Posterior vena cava (tissue), 2 donors: ENCODE data around the gene VSIG8. TPM values are rescaled to one million over a fixed set of nuclear protein-coding genes. Genes with fewer than 3 reads are reported as not detected.

Experiments
- DNase-seq: peaks from one replicate; pipeline ENCODE4 v3.0.0-alpha.2; 2020; ENCODE audit warnings: low spot score
- intact Hi-C, 2 donors: fragments of 100-400 bp; cut with DNase I; formaldehyde crosslinking; loops; one replicate each; pipeline versions ENCODE4 v1.14.1 to v1.14.2; 2022 to 2023
- total RNA-seq, 2 donors: library from RNA; stranded (reverse); fragmentation: NEBNext Ultra II Directional; extraction: Animal tissue kit (Norgen Biotek cat#: 25700); gene quantifications; one replicate each; pipeline ENCODE4 v1.2.1, GENCODE V29; 2021
- donor health status: DM: yes; HTN: yes; CAD: no.
- donor health status: DM: yes; HTN: yes; CAD: no.

The VSIG8 gene
- total RNA-seq, 2 donors from 2014 or later: 0.19 TPM; not detected in 1

- DNase-seq: no peak
- intact Hi-C loops: no loop called here
Observed at GRCh38 chr1:159864262-159864661, 1.8 kb upstream of the VSIG8 start.

GRCh38 chr1:159862031-159862430 lies 426 bp downstream of the VSIG8 start:
- no peak for DNase-seq
- intact Hi-C loops: no loop called here

- intact Hi-C loops: no loop called here
- no peak for DNase-seq
Observed at GRCh38 chr1:159861218-159861617, 1.2 kb downstream of the VSIG8 start.

GRCh38 chr1:159860456-159860855 lies 2.0 kb downstream of the VSIG8 start:
- peak; percentile 28 for DNase-seq
- intact Hi-C loops: no loop called here

GRCh38 chr1:159859767-159860322 lies 2.6 kb downstream of the VSIG8 start:
- intact Hi-C loops: no loop called here
- peak; percentile 57 for DNase-seq

GRCh38 chr1:159857889-159858288 lies 4.6 kb downstream of the VSIG8 start:
- peak; percentile 47 for DNase-seq
- intact Hi-C loops: no loop called here

GRCh38 chr1:159856576-159856975 lies 5.9 kb downstream of the VSIG8 start:
- intact Hi-C loops: no loop called here
- no peak for DNase-seq

- DNase-seq: no peak
- intact Hi-C loops: no loop called here
Observed at GRCh38 chr1:159855709-159856108, 6.7 kb downstream of the VSIG8 start.

- peak; percentile 96 for DNase-seq
- intact Hi-C loops: no loop called here
Observed at GRCh38 chr1:159854693-159855192, 7.7 kb downstream of the VSIG8 start.

GRCh38 chr1:159854116-159854692 lies 8.3 kb downstream of the VSIG8 start:
- peak; percentile 90 for DNase-seq

GRCh38 chr1:159853417-159854115 lies 8.9 kb downstream of the VSIG8 start:
- intact Hi-C loops: no loop called here

More at GRCh38 chr1:159854116-159854692, 8.3 kb downstream of the VSIG8 start:
- intact Hi-C loops: no loop called here

GRCh38 chr1:159851407-159851806 lies 11.1 kb downstream of the VSIG8 start:
- no peak for DNase-seq
- intact Hi-C loops: no loop called here

More at GRCh38 chr1:159853417-159854115, 8.9 kb downstream of the VSIG8 start:
- no peak for DNase-seq

GRCh38 chr1:159849626-159850366 lies 12.7 kb downstream of the VSIG8 start:
- intact Hi-C loops: no loop called here
- no peak for DNase-seq

GRCh38 chr1:159848326-159848725 lies 14.1 kb downstream of the VSIG8 start:
- no peak for DNase-seq
- intact Hi-C loops: no loop called here

- intact Hi-C loops: no loop called here
- DNase-seq: no peak
Observed at GRCh38 chr1:159847231-159847630, 15.2 kb downstream of the VSIG8 start.

GRCh38 chr1:159845751-159846629 lies 16.5 kb downstream of the VSIG8 start:
- intact Hi-C loops: no loop called here
- DNase-seq: no peak

- DNase-seq: no peak
- intact Hi-C loops: no loop called here
Observed at GRCh38 chr1:159843459-159843858, 19.0 kb downstream of the VSIG8 start.

GRCh38 chr1:159841749-159842148 lies 20.7 kb downstream of the VSIG8 start:
- DNase-seq: no peak
- intact Hi-C loops: no loop called here
